HG03457 (cell line): ENCODE measurements around the gene MICALL2.
"Not testable (repeated sequence)": the region's sequence is repeated elsewhere in the genome, so short reads cannot be mapped to it uniquely, and the experiment has no call there.

ENCODE experiments used
- ATAC-seq: cut with Tn5 transposase; IDR thresholded peaks from one replicate; pipeline ENCODE4 v1.9.1; 2021; ENCODE audit warnings: moderate number of reproducible peaks; ENCODE audit not compliant: unreplicated experiment

MICALL2 gene

DNA sequence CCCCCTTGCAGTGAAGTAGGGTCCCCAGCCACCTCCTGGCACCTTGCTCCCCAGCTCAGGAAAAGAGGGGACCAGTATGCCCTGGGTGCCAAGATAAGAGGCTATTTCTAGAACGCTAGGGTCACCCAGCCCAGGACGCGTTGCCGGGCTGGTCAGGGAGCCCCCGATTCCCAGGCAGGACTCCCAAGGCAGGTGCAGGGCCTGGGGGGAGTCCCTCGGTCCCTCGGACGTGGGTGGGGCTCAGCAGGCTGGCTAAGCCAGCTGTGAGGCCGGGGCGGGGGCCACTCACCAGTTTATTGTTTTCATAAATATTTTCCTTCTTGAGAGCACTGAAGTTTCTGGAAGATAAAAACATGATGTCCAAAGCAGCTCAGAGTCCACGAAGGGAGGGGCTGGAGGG, 9.3 kb downstream of the MICALL2 start:
- no peak for ATAC-seq

DNA sequence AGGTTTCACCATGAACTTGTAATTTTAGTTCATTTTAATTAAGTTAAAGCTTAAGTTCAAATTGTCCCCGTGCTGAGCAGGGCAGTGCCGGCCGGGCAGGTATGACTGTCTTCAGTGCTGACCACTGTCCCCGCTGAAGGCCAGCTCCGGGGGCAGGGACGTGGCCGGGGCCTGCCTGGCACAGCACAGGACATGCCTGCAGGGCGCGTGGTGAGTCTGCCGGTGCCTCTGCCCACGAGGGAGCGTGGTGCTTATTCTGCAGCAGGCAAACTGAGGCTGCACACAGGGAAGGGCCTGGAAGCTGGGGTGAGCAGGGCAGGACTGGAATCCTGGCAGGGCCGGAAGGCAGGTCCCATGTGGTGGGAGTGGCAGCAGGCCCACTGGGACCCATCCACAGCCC, 9.8 kb downstream of the MICALL2 start:
- ATAC-seq, result no peak

DNA sequence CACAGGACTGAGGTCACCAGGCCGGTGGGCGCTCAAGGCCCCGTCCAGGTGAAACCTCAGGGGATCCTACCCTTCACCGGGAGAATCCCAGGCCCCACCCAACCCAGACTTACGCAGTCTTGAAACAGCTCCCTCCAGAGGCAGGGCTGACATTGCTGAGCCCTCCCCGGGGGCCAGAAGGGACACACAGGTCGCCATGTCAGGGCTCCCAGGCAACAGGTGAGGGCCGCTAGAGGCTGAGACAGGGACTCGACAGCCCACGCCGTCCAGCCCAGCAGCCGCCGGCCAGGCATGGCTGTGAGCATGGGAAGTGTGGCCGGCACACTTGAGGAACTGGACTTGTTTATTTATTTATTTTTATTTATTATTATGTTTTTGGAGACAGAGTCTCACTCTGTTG, 10.3 kb downstream of the MICALL2 start:
- no peak for ATAC-seq

DNA sequence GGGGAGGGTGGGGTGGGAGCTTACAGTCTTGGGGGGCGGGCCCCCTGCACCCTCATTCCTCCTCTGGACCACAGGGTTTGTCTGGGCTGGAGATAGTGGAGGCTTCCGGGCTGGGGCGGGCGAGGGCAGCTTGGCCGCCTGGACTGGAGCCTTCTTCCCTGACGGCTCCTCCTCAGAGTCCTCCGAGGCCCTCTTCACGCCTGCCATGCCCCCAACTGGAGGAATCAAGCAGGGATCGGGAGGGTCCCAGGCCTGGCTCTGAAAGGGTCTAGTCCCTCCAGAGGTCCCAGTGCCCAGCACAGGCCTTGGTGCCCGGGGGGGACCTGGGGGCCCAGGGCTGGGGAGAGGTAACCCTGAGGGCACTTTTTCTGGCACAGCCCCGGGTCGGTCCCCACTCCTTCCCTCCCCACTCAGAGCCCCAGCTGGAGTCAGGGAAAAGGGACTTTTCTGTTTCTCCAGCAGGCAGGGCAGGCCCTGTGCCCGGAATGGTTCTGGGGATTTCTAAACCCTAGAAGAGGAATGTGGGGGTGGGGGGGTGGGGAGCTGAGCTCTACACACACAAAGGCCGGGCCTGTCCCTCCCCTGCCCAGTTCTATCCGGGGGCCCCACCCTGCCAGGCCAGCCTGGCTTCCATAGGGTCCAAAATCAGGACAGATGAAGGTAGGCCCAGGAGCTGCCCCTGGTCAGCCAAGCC, 11.6 kb downstream of the MICALL2 start:
- ATAC-seq, result no peak

DNA sequence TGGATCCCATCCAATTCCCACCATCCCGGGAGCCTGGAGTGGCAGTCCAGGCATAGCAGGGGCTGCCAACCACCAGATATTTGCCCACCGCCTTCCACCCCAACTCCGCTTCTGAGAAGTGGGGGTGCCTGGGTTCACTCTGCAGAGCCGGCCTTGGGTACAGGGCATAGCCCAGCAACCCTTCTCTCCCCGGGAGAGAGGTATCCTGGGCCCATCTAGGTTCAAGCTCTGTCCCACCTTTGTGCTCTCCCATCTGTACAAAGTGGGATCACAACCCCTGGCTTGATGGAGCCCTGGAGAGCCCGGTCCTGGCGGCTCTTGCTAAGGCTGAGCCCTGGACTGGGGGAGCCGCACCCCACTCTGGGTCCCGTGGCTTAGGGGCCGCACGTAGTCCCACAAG, 12.2 kb downstream of the MICALL2 start:
- no peak for ATAC-seq

DNA sequence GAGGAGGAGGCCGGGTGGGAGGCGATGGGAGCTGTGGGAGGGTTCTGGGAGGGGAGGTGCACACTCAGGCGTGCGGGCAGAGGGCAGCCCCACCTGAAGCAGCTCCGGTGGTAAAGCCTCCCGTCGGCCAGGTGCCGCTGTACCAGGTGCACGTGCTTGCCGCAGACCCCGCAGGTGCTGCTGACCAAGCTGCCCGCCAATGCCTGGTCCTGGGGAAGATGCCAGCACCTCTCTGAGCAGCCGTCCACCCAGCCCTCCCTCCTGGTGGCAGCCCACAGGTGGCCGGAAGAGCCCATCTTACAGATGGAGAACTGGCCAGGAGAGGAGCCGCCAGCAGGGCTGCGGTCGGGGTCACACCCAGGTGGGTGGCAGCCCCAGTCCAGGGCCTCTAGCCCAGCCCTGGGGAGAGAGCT, 12.6 kb downstream of the MICALL2 start:
- no peak for ATAC-seq

DNA sequence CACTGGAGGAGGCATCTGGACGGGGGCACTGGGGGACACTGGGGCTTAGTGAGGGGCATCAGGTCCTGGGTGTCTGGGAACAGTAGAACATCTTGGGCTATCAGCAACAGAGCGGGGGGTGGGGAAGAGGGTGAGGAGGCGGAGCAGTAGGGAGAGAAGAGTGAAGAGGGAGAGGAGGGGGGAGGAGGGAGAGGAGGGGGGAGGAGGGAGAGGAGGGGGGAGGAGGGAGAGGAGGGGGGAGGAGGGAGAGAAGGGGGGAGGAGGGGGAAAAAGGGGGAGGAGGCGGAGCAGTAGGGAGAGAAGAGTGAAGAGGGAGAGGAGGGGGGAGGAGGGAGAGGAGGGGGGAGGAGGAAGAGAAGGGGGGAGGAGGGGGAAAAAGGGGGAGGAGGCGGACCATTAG, 13.2 kb downstream of the MICALL2 start:
- ATAC-seq, result not testable (repeated sequence)

DNA sequence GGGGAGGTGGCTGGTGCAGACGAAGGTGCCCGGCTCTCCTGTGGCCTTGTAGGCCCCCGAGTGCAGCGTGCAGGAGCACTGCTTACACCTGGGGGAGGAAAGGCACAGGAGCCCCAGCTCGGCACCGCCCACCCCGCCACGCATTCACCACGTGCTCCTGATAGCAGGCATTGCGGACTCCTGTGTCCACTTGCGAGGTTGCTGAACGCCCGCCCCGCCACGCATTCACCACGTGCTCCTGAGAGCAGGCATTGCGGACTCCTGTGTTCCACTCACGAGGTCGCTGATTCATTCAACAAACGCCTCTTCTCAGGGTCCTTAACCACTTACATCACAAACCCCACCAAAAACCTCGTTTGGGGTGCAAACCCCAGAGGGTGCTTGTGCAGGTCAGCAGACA, 13.9 kb downstream of the MICALL2 start:
- ATAC-seq, result no peak

DNA sequence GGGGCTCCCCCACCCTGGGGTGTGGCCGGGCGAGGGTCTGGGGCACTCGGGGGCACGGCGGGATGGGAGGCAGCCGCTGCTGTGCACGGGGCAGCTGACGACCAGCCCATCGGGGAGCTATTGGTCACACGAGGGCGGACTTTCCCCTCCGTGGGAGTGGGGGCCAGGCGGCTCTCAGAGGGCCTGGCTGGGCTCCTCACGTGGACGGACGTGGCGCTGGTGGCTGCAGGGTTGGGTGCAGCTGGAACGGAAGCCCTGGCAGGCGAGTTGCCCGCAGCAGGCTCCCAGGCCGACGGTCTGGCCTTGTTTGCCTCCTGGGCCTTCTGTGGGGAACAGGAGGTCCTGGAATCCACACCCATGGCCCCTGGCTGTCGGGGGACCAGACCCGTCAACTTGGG, 14.3 kb downstream of the MICALL2 start:
- ATAC-seq, result no peak

DNA sequence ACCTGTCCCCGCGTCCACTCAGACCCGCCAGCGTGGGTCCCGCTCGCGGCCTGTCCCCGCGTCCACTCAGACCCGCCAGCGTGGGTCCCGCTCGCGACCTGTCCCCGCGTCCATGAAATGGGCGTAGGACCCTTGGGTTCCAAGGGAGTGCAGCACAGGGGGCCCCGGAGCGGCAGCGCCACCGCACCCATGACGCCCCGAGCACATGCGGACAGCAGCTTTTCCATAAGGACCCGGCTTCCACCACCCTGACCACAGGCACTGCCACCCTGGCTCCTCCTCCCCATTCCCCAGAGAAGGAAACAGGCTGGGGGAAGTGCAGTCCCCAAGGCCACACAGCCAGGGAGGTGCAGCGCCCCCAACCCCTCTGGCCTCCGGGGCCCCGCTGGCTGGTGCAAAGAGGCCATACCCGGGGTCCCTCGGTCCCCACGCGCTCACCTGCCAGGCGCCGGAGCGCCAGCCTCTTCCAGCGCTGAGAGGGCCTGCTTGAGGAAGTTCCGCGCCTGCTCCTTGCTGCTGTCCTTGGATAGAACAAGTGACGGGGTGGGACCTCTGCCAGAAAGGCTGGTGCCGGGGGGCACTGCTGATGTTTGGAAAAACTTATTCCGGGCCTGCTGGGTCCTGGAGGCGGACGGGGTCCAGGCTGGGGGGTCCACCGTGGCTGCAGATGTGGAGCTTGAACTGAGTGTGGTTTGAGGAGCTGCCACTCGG, 14.9 kb downstream of the MICALL2 start:
- ATAC-seq, result no peak

DNA sequence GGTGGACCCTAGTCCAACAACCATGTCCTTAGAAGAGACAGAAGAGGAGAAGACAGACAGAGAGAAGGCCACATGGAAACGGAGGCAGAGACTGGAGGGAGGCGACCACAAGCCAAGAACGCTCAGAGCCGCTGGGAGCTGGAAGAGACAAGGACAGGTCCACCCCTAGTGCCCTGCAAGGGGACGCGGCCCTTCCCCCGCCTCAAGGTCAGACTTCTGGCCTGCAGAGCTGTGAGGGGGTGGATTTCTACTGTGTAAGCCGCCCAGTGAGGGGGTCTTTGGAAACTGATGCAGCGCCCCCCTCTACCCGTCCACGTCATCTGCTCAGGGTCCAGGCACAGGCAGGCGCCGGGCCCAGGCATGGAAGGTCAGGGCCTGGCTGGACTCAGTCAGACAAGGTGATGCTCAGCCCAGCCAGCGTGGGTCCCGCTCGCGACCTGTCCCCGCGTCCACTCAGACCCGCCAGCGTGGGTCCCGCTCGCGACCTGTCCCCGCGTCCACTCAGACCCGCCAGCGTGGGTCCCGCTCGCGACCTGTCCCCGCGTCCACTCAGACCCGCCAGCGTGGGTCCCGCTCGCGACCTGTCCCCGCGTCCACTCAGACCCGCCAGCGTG, 15.6 kb downstream of the MICALL2 start:
- ATAC-seq, result not testable (repeated sequence)

DNA sequence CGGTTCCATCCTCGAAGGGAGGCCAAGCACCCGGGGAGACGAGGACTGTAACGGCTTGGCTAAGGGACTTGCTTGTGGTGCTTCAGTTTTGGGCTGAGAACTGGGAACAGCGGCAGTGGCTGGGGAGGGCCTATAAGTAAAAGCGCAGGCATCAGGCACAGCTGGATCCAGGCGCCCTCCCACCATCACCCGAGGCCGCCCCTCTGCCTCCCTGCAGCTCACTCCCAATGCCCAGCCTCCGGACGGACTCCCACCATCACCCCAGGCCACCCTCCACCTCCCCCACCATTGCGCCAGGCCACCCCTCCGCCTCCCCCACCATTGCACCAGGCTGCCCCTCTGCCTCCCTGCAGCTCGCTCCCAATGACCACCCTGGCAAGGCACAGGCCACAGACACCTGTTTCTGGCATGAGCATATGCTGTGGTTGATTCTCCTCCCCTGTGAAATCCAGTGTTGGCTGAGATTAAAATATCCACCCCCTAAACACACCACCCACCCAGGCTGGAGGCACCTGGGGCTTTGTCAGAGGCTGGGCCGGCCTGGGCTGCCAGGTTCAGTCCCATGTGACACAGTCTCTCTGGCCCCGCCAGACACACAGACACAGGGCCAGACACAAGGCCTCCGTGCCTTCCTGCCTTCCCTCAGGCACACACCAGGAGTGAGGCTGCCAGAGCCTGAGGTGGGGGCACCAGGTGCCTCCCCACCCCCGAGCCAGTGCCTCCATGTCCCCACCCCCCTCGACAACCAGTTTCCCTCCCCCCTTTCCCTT, 16.7 kb downstream of the MICALL2 start:
- ATAC-seq, result no peak

DNA sequence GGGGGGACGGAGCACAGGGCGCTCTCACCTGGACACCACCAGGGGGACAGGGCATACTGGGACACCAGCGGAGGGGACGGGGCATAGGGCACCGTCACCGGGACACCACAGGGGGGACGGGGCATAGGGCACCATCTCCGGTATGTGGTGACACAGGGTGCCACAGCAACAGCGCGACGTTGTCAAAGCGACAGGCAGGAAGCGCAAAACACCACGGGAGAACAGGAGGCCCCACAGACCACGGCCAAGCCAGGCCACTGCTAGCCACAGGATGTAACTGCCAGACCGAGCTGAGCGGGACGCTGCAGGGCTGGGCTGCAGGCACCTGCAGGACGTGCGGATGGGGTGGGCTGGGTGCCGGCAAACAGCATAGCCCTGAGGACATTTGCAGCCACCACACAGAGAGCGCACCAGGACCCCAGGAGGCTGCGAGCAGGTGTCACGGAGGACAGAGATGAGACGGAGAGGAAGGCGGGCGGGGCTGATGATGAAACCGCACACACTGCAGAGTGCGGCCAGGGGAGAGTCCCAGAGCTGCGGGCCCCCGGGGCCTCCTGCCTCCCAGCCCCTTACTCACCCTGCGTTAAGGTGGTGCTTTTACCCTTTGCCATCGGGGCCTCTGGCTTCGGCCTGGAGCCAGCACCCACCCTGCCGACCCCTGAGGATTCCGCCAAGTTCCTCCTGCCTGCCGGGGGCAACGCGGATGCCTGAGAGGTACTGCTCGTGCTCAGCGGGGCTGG, 17.5 kb downstream of the MICALL2 start:
- no peak for ATAC-seq

DNA sequence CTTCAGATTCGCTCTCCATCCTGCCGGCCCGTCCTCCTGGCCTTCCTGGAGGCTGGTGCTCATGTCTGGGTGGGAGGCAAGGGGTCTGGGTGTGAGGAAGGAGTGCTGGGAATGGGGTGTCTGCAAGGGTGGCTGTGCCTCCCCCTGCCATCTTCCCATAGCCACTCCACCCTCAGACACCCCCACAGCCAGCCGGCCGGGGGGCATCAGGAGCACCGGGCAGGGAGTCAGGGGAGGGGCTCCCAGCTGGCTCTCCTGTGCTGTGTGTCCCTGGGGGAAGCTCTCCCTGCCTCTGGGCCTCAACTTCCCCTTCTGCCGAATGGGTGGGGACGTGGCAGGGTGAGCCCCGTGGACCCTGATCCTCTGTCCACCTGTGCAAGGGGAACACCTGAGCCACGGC, 18.6 kb downstream of the MICALL2 start:
- no peak for ATAC-seq

DNA sequence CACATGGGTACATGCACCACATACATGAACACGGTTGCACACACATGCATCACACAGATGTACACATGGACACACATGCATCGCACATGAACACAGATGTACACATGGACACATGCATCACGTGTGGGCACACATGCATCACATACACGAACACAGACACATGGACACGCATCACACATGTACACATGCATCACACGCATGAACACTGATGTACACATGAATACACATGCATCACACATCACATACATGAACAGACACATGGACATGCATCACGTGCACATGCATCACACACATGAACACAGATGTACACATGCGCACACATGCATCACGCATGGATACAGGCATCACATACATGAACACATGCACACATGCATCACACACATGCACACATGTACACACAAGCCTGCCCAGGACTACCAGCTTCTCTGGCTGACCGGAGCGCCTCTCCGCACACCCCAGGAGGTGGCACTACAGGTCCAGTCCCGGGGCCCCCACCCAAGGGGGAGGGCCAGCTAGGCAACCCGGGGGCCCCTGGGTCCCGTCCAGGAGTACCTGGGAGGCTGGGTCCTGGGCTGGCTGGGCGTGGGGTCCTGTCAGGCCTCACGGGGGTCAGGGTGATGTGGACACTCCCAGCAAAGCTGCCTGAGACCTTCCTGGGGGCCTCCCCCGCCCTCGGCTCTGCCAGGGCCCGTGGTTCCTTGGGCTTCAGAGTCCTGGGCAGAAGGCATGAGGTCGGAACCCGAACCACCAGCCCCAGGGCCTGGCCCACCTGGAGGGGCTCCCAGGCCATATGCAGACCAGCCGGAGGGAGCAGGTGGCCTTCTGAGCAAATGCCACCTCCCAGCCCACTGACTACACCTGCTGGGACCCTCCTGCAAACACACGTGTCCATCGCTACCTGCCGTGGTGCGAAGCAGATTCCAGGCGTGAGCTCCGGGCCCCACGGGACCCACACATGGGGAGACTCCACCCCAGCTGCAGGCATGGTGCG, 19.6 kb downstream of the MICALL2 start:
- no peak for ATAC-seq

DNA sequence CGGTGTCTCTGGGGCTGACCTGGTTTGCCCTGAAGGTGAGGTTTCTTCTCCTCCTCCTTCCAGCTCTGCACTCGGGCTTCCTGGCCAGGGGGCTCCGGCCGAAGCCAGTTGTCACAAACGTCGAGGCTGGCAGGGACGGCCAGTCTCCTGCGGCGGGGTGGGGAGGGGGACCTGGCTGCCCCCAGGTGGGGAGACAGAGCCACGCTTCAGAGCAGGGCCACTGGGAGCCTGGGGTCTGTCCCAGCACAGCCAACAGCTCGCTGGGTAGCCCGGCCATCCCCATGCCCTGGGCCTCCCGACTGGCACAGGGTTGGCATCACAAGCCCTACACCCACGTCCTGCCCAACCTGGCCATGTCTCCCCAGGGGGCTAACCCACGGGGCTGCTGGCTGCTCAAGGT, 20.4 kb downstream of the MICALL2 start:
- ATAC-seq, result no peak

DNA sequence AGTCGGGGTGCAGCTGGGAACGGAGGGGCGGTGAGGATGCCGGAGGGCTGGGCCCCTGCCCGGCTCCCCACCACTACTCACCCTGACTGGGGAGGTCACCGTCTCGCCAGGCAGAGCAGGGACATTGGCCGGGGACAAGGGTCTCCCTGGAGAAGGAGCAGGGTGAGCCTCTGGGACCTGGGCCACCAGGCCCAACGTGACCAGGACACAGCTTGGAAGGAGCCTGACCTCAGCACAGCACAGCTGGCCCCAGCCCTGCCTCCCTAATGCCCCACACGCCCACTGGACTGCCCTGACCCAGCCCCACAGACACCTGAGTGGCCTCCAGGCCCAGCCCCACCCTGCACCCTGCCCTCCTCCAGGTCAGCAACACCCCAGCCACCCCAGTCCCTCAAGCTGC, 21.1 kb downstream of the MICALL2 start:
- ATAC-seq, result no peak

DNA sequence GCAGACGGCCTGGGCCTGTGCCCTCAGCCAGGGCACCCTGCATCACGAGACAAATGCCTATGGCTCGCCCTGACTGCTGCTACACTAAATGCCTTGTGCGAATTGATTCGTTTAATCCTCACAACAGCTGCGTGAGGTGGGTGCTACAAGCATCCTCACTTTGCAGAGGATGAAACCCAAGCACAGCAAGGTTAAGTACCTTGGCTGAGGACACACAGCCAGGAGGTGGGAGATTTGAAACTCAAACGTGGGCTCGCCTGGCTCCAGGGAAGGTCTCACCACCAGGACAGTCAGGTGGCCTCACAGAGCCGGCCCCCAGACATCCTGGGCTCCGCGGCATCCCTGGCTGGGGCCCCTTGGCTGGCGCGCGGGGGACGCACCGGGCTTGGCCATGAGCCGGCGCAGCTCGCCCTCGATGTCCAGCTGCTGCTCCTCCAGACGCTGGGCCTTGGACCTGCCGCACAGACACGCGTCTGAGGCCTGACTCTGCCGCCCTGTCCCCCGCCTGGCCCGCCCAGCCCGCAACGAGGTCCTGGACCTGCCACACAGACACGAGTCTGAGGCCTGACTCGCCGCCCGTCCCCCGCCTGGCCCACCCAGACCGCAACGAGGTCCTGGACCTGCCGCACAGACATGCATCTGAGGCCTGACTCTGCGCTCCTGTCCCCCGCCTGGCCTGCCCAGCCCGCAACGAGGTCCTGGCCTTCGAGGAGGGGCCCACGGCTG, 22.0 kb downstream of the MICALL2 start:
- ATAC-seq, result no peak

DNA sequence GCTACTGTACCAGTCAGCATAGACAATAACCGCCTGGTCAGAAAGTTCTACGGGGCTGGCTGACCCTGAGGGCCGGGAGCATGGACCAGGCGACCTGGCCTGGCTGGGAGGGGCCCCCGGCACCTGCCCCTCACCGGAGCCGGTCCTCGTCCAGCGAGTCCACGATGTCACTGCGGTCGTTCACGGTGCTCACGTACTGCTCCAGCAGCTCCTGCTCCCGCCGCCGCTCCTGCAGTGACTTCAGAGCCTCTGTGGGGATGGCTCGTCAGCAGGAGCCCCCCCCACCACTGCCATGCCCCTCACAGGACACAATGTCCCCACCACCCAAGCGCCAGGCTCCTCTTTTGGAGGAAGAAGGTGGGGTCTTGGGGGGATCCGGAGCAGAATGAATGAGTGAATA, 22.7 kb downstream of the MICALL2 start:
- ATAC-seq, result no peak
